GM21360 (cell line): ENCODE measurements around the gene EHD1.

Source experiments
- ATAC-seq: cut with Tn5 transposase; IDR thresholded peaks from one replicate; pipeline ENCODE4 v1.9.1; 2021; ENCODE audit warnings: mild to moderate bottlenecking, moderate library complexity; ENCODE audit not compliant: unreplicated experiment

The EHD1 gene

DNA sequence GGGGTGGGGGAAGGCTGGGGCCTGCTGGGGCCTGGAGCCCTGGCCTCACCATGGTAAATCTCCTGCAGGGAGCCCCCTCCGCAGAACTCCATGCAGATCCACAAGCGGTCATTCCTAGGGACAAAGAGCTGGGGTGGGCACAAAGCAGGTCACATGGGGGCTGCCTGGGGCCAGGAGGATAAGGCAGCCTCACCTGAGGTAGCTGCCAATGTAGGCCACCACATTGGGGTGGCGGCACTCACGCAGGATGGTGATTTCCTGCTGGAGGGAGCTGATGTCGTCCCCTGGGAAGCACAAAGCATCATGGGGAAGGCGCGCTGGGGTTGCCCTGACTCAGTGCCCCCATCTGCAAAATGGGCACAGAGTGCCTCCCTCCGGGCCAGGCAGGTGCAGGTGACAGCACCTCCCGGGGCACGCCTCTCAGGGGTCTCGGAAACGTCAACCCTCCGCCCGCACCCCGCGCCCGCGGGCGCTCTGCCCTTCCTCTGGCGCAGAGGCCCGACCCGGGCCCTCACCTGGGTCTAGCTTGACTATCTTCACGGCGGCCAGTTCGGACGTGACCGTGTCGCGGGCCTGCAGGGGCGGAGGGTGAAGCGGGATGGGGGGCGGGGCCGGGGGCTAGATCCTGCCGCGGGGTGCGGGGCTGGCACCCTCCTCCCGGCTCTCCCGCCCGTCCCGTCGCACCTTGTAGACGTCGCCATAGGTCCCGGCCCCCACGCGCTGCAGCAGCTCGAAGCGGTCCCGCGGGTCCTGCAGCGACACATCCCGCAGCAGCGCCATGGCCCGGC, 75.9 kb downstream of the EHD1 start:
- peak; percentile 22 for ATAC-seq
